NCI-H2081 (cell line): ENCODE data around the gene PARD6G.
"Not testable (repeated sequence)": the region's sequence is repeated elsewhere in the genome, so short reads cannot be mapped to it uniquely, and the experiment has no call there.

Source experiments
- DNase-seq, 2 experiments: peaks; one replicate each; lab custom pipeline; 2025; lab: John Stamatoyannopoulos, UW

The PARD6G gene

GRCh38 chr18:80170395-80171053 lies 76.8 kb downstream of the PARD6G start:
- no peak for DNase-seq

- no peak for DNase-seq
Observed at GRCh38 chr18:80169607-80170006, 77.7 kb downstream of the PARD6G start.

- DNase-seq, result no peak
Observed at GRCh38 chr18:80168982-80169381, 78.3 kb downstream of the PARD6G start.

GRCh38 chr18:80168346-80168745 lies 79.0 kb downstream of the PARD6G start:
- no peak for DNase-seq

- DNase-seq, result no peak
Observed at GRCh38 chr18:80167931-80168330, 79.4 kb downstream of the PARD6G start.

- DNase-seq, result no peak
Observed at GRCh38 chr18:80167331-80167730, 80.0 kb downstream of the PARD6G start.

DNA sequence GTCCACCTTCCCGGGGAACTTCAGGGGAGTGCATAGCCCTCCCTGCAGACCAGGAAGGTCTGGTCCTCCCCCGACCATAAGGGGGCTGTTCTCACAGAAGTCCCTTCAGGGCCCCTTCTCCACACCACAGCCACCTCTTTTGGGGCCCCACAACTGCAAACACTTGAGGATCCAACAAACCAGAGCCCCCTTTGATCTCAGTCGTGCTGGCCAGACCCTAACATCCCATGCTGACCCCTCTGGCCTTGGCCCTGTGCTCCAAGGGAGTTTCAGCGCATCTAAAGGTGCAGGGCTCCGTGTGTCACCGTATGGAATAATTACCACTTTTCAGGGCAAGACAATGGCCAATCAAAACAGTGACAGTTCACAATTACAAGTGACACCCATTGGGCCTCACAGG lies 80.6 kb downstream of the PARD6G start:
- no peak for DNase-seq

GRCh38 chr18:80166240-80166639 lies 81.1 kb downstream of the PARD6G start:
- no peak for DNase-seq

DNA sequence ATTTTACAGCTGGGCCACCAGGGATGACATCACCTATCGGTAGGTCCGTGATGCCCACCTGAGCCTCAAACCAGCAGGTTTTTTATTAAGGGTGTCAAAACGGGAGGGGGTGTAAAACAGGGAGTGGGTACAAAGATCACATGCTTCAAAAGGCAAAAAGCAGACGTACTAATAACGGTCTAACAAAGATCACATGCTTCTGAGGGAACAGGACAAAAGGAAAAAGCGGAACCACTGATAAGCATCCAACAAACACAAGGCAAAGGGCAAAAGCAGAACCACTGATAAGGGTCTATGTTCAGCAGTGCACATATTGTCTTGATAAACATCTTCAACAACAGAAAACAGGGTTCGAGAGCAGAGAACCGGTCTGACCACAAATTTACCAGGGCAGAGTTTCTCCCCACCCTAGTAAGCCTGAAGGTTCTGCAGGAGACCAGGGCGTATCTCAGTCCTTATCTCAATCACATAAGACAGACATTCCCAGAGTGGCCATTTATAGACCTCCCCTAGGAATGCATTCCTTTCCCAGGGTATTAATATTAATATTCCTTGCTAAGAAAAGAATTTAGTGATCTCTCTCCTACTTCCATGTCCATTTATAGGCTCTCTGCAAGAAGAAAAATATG lies 82.5 kb downstream of the PARD6G start:
- DNase-seq, result not testable (repeated sequence)

DNA sequence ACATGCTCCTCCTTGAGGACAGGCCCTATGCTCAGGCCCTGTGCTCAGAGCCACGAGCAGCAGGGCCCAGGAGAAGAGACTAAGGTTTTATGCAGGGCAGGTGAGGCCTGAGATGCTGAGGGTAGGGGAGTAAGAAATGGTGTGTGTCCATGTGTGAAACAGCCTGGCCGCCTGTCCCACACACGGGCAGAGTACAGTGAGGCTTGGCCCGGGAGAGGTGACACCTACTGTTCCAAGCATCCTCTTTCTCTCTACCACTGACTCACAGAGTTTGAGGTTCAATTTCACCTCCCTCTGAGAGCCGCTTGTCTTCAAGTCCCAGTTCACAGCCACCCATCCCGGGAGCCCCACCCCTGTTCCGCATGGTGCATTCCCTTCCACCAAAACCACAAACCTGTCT lies 84.1 kb downstream of the PARD6G start:
- no peak for DNase-seq

- DNase-seq, result no peak
Observed at GRCh38 chr18:80161781-80162417, 85.4 kb downstream of the PARD6G start.

DNA sequence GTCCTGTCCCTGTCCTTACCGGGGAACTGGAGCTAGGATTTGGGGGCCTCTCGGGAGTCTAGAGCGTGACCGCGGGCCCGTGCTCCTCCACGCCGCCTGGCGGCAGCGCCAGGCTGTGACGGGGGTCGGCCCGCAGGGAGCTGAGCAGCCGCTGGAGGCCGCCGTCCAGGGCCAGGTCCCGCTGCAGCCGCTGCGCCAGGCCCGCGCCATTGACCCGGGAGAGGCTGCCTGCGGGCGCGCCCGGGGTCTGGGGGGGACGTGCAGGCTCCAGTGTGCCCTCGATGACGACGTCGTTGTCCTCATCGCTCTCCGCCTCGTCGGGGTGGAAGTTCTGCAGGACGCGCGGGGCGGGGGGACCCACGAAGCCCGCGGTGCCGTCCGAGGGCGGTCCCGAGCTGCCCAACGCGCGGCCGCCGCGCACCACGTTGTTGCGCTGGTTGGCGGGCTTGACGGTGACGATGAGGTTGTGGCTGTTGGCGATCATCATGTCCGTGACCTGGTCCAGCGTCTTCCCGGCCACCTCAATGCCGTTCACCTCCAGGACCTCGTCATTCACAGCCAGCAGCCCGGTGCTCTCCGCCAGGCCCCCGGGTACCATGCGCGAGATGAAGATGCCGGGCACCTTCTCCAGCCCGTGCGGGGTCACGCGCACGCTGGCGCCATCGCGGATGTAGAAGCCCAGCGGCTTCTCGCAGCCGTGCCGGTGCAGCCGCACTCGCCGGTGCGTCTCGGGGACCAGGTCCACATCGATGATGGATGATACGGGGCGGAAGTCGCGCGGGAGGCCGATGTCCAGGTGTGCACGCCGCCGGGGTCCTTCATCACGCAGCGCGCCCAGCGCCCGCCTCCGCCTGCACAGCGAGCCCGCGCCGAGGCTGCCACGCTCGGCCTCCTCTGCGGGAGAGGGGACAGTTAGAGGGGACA lies 87.3 kb downstream of the PARD6G start:
- no peak for DNase-seq

DNA sequence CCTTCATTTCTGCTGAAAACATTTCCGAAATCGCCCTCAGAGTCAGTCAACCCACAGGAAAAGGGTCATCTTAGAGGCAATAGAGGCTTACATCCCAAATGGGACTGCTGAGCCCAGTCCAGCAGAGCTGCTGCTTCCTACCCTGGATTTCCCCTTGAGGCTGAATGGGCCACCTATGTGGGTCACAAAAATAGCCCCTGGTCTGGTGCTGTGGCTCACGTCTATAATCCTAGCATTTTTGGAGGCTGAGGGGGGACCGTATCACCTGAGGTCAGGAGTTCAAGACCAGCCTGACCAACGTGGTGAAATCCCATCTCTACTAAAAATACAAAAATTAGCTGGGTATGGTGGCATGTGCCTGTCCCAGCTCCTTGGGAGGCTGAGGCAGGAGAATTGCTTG lies 88.9 kb downstream of the PARD6G start:
- DNase-seq, result no peak

- peak; percentile 60 to 76 for DNase-seq
Observed at GRCh38 chr18:80157708-80158343, 89.5 kb downstream of the PARD6G start.

GRCh38 chr18:80154293-80154692 lies 93.0 kb downstream of the PARD6G start:
- peak in 1 of 2 experiments; percentile 32 for DNase-seq

GRCh38 chr18:80149667-80150066 lies 97.6 kb downstream of the PARD6G start:
- DNase-seq, result no peak

- peak in 1 of 2 experiments; percentile 3 for DNase-seq
Observed at GRCh38 chr18:80148326-80149199, 98.8 kb downstream of the PARD6G start.

DNA sequence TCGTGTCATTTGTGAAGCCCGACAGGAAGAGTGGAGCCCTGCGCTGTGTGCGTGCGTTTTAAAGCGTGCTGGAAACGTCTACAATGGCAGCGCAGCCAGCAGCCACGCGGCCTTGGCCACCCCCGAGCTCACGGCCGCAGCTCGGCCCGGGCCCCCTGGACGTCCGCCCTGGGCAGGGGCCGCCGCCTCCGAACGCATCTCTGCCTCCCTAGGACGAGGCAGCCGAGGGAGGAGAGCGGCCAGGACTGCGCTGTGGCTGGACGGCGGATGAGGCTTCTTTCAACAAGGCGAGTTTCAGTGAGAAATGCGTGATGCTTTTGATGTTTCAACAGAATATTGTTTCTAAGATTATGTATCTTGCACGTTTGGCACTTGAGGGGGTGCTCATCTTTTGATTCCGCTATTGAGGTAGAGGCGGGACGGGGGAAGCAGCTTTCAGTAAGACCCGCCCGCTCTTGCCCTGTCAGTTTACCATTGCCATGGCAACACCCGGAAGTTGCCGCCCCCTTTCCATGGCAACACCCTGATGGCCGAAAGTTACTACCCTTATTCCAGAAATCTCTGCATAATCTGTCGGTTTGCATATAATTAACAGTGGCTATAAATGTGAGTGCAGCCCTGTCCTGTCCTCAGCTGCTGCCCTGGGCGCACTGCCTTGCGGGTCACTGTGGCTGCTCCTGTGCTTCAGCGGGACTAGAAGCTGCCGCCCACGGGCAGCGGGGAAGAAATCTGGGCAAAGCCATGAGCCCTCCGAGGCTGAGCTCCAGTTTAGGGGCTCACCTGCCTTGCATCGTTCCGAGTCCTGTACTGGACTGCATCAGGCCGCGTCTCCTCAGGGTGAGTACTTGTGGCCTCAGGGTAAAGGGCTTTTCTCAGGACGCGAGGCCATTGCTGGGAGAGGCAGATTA lies 99.6 kb downstream of the PARD6G start:
- DNase-seq, result peak; percentile 76 to 77

DNA sequence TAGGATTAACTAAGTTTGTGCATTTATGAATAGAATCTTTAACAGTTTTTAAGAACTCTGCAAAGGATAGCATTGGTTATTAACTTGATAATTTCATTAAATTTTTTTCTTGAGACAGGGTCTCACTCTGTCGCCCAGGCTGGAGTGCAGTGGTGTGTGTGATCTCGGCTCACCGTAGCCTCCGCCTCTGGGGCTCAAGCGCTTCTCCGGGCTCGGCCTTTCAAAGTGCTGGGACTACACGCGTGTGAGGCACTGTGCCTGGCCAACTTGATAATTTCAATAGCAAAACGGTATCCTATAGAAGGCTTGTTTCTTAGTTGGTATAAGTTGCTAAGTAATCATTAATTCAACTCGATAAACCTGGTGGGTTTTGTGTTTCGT lies 100.3 kb downstream of the PARD6G start:
- no peak for DNase-seq
